Keratinocyte (primary cell): ENCODE results near the gene MAP3K5.

Experiments
- EZH2 ChIP-seq: IDR thresholded peaks from one replicate; pipeline ENCODE4 v1.6.1; 2012; ENCODE audit warnings: inconsistent platforms, mild to moderate bottlenecking, low read length, moderate library complexity
- TF ChIP-seq, protein P1 (sequence below), 3 experiments: IDR thresholded peaks in 1 of 3; conservative IDR thresholded peaks in 1 of 3; optimal IDR thresholded peaks in 1 of 3; 2 replicates in 2 of 3; 3 replicates in 1 of 3; pipeline versions ENCODE3 to v1.5.1; 2011; ENCODE audit warnings: low read length in 3 of 3, mild to moderate bottlenecking in 3 of 3, moderate library complexity in 2 of 3, control low read depth in 1 of 3, inconsistent platforms in 1 of 3; ENCODE audit not compliant: insufficient read depth in 2 of 3; ENCODE audit errors: extremely low read depth in 1 of 3

DNA sequence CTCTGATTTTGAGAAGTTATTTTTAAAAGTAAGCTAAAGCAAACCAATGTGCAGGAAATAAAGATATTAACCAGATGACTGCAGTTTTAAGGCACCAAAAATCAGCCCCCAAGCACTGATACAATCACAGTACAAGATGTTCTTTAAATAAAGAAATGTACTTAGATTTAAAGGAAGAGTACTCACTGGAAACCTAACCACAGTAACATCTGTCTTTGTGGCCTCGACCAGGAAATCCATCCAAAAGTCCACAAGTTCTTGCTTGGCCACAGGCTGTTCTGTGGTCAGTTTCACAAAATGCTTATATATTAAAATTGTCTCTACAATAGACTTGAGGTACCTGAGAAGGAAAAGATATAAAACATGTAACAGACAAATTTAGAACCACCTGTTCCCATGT is 136.2 kb downstream of the MAP3K5 start:
- TF ChIP-seq, protein P1, sequence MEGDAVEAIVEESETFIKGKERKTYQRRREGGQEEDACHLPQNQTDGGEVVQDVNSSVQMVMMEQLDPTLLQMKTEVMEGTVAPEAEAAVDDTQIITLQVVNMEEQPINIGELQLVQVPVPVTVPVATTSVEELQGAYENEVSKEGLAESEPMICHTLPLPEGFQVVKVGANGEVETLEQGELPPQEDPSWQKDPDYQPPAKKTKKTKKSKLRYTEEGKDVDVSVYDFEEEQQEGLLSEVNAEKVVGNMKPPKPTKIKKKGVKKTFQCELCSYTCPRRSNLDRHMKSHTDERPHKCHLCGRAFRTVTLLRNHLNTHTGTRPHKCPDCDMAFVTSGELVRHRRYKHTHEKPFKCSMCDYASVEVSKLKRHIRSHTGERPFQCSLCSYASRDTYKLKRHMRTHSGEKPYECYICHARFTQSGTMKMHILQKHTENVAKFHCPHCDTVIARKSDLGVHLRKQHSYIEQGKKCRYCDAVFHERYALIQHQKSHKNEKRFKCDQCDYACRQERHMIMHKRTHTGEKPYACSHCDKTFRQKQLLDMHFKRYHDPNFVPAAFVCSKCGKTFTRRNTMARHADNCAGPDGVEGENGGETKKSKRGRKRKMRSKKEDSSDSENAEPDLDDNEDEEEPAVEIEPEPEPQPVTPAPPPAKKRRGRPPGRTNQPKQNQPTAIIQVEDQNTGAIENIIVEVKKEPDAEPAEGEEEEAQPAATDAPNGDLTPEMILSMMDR (optimal IDR thresholded peaks at IDR 0.05 in 1 of 3, IDR thresholded peaks at IDR 0.05 in 1 of 3, conservative IDR thresholded peaks at IDR 0.05 in 1 of 3; ENCODE audit: extremely low read depth in 1 of 3, insufficient read depth in 2 of 3, low read length in 3 of 3) = no peak
- no peak for TF ChIP-seq EZH2
